Retinal pigment epithelial cell (primary cell): ENCODE results near the gene MYO7A.

ENCODE experiments used
- DNase-seq: peaks from one replicate; pipeline ENCODE4 v3.0.0-alpha.2; 2010; ENCODE audit warnings: low read depth
- H3K4me3 ChIP-seq: 2 replicates; pipeline ENCODE4 v1.5.1; 2011; ENCODE audit warnings: mild to moderate bottlenecking, low read length, control low read depth, moderate library complexity
- TF ChIP-seq, protein P1 (sequence below): conservative IDR thresholded peaks from 2 replicates; pipeline ENCODE4 v1.5.1; 2011; ENCODE audit warnings: low read depth, low read length, control low read depth, inconsistent platforms

MYO7A gene

DNA sequence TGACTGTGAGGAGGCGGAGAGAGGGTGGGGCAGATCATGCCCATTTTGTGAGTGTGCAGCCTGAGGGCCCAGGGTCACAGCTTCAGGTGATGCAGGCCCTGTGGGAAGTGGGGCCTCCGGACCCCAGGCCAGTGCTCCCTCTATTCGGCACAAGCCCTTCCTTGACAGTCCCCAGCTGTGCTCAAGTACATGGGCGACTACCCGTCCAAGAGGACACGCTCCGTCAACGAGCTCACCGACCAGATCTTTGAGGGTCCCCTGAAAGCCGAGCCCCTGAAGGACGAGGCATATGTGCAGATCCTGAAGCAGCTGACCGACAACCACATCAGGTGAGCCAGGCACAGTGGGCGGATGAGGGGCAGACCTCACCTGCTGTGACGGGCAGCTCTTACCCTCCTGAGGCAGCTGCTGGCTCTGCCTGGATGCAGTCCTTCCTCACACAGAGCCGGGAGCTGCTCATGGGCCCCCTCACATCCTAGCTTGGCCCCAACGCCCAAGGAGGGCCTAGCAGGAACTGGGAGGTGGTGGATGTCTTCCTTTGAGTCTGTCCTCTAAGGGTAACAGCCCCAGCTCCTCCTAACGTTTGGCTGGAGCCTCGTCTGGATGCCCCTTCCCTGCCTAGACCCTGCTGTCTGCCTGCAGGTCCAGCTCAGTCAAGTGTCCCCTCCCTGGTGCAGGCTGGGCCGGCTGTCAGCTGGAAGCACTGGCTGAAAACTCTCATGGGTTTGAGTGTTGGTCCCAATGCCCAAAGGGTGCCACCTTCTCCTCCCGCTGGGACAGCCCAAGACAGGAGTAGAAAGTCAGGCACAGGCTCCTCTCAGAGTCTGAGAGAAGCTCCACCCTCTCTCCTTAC is 76.1 kb downstream of the MYO7A start:
- TF ChIP-seq, protein P1, sequence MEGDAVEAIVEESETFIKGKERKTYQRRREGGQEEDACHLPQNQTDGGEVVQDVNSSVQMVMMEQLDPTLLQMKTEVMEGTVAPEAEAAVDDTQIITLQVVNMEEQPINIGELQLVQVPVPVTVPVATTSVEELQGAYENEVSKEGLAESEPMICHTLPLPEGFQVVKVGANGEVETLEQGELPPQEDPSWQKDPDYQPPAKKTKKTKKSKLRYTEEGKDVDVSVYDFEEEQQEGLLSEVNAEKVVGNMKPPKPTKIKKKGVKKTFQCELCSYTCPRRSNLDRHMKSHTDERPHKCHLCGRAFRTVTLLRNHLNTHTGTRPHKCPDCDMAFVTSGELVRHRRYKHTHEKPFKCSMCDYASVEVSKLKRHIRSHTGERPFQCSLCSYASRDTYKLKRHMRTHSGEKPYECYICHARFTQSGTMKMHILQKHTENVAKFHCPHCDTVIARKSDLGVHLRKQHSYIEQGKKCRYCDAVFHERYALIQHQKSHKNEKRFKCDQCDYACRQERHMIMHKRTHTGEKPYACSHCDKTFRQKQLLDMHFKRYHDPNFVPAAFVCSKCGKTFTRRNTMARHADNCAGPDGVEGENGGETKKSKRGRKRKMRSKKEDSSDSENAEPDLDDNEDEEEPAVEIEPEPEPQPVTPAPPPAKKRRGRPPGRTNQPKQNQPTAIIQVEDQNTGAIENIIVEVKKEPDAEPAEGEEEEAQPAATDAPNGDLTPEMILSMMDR: no peak
- DNase-seq: no peak
- H3K4me3 ChIP-seq: no peak overlapping the region

DNA sequence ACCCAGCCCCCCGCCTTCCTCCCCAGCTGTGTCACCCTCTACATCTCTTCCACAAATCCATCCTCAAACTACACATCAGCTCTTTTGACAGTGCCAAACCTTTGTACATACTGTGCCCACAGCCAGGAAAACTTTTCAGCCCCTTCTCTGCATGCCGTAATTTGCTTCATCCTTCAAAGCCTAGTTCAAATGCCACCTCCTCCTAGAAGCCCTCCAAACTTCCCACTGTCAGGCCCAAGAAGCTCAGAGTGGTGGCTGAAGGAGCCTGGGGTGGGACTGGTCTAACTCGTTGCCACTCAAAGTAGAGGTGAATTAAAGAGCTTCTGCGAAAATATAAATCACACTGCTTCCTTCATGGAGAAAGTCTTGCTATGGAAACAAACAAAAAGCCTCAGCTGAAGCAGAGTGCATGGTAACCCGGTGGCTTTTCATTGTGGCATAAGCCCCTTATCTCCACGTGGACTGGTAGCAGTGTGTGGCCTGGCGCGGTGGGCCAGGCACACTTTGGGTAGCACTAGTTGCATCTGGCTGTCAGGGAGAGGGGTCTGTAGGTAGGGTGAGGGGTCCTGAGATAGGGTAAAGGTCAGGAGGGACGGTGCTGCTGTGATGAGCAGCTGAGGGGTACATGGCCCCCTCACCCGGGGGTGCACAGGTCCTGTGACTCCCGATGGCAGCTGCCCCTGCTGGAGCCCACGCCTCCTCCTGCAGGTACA is 76.9 kb downstream of the MYO7A start:
- TF ChIP-seq, protein P1: no peak
- H3K4me3 ChIP-seq: no peak overlapping the region
- no peak for DNase-seq

DNA sequence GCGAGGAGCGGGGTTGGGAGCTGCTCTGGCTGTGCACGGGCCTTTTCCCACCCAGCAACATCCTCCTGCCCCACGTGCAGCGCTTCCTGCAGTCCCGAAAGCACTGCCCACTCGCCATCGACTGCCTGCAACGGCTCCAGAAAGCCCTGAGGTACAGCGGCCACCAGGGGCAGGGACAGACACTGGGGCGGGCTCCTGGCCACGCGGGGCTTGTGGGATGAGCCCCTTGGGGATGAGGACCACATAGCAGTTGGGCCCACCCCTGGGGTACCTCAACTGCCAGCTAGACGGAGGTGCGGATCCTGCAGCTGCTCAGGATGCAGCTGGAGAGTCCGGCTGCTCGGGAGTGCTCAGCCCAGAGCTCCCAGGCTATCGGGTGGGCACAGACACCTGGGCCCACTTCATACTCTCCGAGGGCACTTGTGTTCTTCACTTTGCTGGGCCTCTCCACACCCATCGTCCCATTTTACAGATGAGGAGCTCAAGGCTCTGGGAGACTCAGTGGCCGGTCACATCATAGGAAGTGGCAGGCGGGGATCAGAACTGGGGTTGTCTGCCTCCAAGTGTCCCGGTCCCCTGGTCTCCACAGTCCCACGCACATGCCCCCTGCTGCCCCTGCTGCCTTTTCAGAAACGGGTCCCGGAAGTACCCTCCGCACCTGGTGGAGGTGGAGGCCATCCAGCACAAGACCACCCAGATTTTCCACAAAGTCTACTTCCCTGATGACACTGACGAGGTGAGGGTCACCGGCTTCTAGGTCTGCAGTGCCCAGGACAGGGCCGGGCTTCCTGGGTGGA is 77.6 kb downstream of the MYO7A start:
- TF ChIP-seq, protein P1: no peak
- DNase-seq: no peak
- no peak overlapping the region for H3K4me3 ChIP-seq

DNA sequence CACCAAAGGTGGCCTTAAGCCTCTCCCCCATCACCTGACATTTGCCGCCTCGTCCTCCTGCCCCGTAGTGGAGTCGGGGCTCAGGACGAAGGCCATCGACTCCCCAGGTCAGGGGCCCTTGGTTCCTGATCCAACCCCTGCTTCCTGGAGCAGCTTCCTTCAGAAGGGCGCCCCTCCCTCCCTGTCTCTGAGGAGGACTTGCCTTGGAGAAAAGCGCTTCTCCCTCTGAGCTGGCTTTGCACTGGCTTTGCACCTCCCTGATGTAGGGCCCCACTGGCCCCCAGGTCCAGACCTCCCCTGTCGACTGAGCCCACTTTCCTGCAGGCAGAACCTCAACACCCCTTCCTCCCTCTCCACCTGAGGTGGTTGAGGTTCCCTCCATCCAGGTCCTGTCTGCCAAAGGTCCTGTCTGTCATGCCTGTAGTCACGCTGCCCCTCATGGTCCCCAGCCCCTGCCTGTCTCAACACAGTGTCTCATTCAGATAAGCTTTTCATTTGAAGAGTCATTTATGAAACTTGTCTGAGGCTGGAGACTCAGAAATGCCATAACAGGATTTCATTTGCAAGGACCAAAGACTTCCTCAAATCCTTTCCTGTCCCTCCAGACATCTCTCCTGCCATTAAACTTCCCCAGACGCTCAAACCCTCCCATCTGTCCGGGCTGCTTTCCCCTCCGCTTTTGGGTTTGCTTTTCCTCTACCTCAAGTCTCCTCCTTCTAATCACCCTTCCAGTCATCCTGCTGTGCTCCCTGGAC is 78.4 kb downstream of the MYO7A start:
- TF ChIP-seq, protein P1: no peak
- H3K4me3 ChIP-seq: no peak overlapping the region
- no peak for DNase-seq

DNA sequence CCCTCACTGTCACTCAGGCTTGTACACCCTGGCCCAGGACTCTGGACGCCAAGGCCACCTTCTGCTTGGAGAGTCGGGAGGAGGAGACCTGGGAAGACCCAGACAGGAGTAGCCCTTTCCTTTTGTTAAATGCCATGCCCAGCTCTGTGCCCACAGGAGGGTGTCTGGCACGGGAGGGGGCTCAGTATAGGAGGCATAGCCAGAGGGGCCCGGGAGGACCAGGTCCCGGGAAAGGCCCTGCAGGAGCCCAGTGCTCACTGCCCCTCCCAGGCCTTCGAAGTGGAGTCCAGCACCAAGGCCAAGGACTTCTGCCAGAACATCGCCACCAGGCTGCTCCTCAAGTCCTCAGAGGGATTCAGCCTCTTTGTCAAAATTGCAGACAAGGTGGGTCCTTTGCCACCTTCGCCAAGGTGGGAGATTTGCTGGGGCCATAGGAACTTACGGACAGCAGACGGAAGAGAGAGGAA is 79.0 kb downstream of the MYO7A start:
- TF ChIP-seq, protein P1: no peak

DNA sequence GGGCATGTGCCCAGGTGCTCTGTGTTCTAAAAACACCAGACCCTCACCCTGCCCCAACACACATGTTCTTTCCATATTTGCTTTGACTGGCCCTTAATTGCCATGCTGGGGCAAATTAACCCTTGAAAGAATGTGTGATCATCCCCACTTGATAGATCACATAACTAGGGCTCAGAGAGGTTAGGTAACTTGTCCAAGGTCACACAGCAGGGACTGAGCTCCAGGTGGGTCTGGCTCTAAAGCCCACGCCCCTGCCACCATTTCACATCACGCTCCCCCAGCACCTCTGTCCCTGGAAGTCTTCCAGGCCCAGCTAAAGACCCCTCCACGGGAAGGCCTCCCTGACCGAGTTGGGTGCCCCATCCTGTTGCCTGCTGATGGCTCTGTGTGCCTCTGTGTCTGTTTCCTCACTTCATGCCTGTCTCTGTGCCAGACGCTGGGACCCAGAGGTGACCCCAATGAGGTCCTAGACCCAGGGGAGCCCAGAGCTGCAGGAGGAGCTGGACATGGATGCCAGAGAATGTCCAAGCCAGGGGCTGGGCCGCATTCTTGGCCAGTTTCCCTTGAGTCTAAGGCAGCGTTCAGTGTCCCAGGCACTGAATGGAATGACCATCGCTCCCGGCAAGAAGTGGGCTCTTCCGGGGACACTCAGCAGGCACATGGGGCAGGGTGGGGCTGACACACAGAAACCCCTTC is 79.7 kb downstream of the MYO7A start:
- H3K4me3 ChIP-seq: no peak overlapping the region
- DNase-seq: no peak
- TF ChIP-seq, protein P1: no peak

More for the DNA sequence above, 79.0 kb downstream of the MYO7A start:
- no peak overlapping the region for H3K4me3 ChIP-seq
- no peak for DNase-seq
